ENCODE data around the gene PIK3CB.

PIK3CB gene

GRCh38 chr3:138834596-138835396 lies at the start of gene PIK3CB:
Gene PIK3CB, minus strand, starts transcription at chr3:138834928. Its CDS starts 75,585 bp downstream, at chr3:138759343.
- in situ Hi-C loops (cut with MboI; ENCODE audit: low sequenced_read_pairs), result no loop called here

- in situ Hi-C loops (cut with MboI; ENCODE audit: low sequenced_read_pairs), result no loop called here
These were observed 46.5 kb upstream of the PIK3CB start for GRCh38 chr3:138881233-138881632.

GRCh38 chr3:138879541-138880380 lies 45.0 kb upstream of the PIK3CB start:
- in situ Hi-C loops (cut with MboI; ENCODE audit: low sequenced_read_pairs), result no loop called here

- in situ Hi-C loops (cut with MboI; ENCODE audit: low sequenced_read_pairs), result no loop called here
These were observed 42.5 kb upstream of the PIK3CB start for GRCh38 chr3:138877226-138877625.

GRCh38 chr3:138875754-138876664 lies 41.3 kb upstream of the PIK3CB start:
- in situ Hi-C loops (cut with MboI; ENCODE audit: low sequenced_read_pairs), result no loop called here

GRCh38 chr3:138875096-138875753 lies 40.5 kb upstream of the PIK3CB start:
- in situ Hi-C loops (cut with MboI; ENCODE audit: low sequenced_read_pairs), result no loop called here

- in situ Hi-C loops (cut with MboI; ENCODE audit: low sequenced_read_pairs), result no loop called here
These were observed 38.9 kb upstream of the PIK3CB start for GRCh38 chr3:138873471-138874278.

GRCh38 chr3:138872632-138873031 lies 37.9 kb upstream of the PIK3CB start:
- in situ Hi-C loops (cut with MboI; ENCODE audit: low sequenced_read_pairs), result no loop called here

GRCh38 chr3:138867996-138868395 lies 33.3 kb upstream of the PIK3CB start:
- in situ Hi-C loops (cut with MboI; ENCODE audit: low sequenced_read_pairs), result no loop called here

- in situ Hi-C loops (cut with MboI; ENCODE audit: low sequenced_read_pairs), result no loop called here
These were observed 29.0 kb upstream of the PIK3CB start for GRCh38 chr3:138863776-138864113.

GRCh38 chr3:138862924-138863775 lies 28.4 kb upstream of the PIK3CB start:
- in situ Hi-C loops (cut with MboI; ENCODE audit: low sequenced_read_pairs), result no loop called here

- in situ Hi-C loops (cut with MboI; ENCODE audit: low sequenced_read_pairs), result no loop called here
These were observed 27.8 kb upstream of the PIK3CB start for GRCh38 chr3:138862531-138862923.

GRCh38 chr3:138861798-138862197 lies 27.1 kb upstream of the PIK3CB start:
- in situ Hi-C loops (cut with MboI; ENCODE audit: low sequenced_read_pairs), result no loop called here

GRCh38 chr3:138856799-138857198 lies 22.1 kb upstream of the PIK3CB start:
- in situ Hi-C loops (cut with MboI; ENCODE audit: low sequenced_read_pairs), result no loop called here

- in situ Hi-C loops (cut with MboI; ENCODE audit: low sequenced_read_pairs), result no loop called here
These were observed 20.2 kb upstream of the PIK3CB start for GRCh38 chr3:138854940-138855339.

- in situ Hi-C loops (cut with MboI; ENCODE audit: low sequenced_read_pairs), result no loop called here
These were observed 19.5 kb upstream of the PIK3CB start for GRCh38 chr3:138854204-138854603.

GRCh38 chr3:138850151-138850550 lies 15.4 kb upstream of the PIK3CB start:
- in situ Hi-C loops (cut with MboI; ENCODE audit: low sequenced_read_pairs), result no loop called here

- in situ Hi-C loops (cut with MboI; ENCODE audit: low sequenced_read_pairs), result no loop called here
These were observed 14.7 kb upstream of the PIK3CB start for GRCh38 chr3:138849222-138849940.
